Measurements from ENCODE around the gene PCDHA8.
"Not testable (repeated sequence)": the region's sequence is repeated elsewhere in the genome, so short reads cannot be mapped to it uniquely, and the experiment has no call there.

PCDHA8 gene

DNA sequence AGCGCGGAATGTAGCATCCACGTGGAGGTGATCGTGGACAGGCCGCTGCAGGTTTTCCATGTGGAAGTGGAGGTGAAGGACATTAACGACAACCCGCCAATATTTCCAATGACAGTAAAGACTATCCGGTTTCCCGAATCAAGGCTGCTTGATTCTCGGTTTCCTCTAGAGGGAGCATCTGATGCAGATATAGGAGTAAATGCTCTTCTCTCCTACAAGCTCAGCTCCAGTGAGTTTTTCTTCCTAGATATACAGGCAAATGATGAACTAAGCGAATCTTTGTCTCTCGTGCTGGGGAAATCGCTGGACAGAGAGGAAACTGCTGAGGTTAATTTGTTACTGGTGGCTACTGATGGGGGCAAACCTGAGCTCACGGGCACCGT, 45.7 kb upstream of the PCDHA8 start:
- Histone ChIP-seq H3K27me3 (ENCODE audit: insufficient read depth, low read length, poor library complexity, severe bottlenecking) (no peaks in the 10 kb centered on the region), H2AFZ (ENCODE audit: low read length) (no peak overlapping the region), H3K4me2 (ENCODE audit: low read depth, low read length, poor library complexity, severe bottlenecking) (no peak overlapping the region), H3F3A (ENCODE audit: low read depth) (no peaks in the 10 kb centered on the region), H3K79me2 (ENCODE audit: insufficient read depth, low read length) (no peaks in the 10 kb centered on the region), H3K4me3 (ENCODE audit: low read length, poor library complexity, severe bottlenecking) (no peak overlapping the region), H3K9me2 (replicated peaks; ENCODE audit: low read depth, low read length) (no peaks in the 10 kb centered on the region), H3K4me1 (ENCODE audit: insufficient read depth, low read length, poor library complexity, severe bottlenecking) (no peaks in the 10 kb centered on the region), H3K9me3 (ENCODE audit: insufficient read depth, low read depth, low read length) (no peaks in the 10 kb centered on the region), H3K9ac (ENCODE audit: low read depth, low read length, poor library complexity, severe bottlenecking) (no peak overlapping the region), H4K20me1 (ENCODE audit: insufficient read depth, low read length, poor library complexity, severe bottlenecking) (no peaks in the 10 kb centered on the region), H3K36me3 (ENCODE audit: insufficient read depth, low read length) (no peaks in the 10 kb centered on the region)
- 0 out of 2 replicates have a peak, but pooled peaks have one; percentile 7 for TF ChIP-seq CTCF (conservative IDR thresholded peaks at IDR 0.05; ENCODE audit: low read length)
- TF ChIP-seq EZH2phosphoT487 (IDR thresholded peaks at IDR 0.05; ENCODE audit: borderline replicate concordance), result no peak

- not testable (repeated sequence) for H3K9me2 ChIP-seq (replicated peaks; ENCODE audit: low read depth, low read length); H3K4me3 ChIP-seq (ENCODE audit: low read length, poor library complexity, severe bottlenecking); H3K79me2 ChIP-seq (ENCODE audit: insufficient read depth, low read length); H3K4me1 ChIP-seq (ENCODE audit: insufficient read depth, low read length, poor library complexity, severe bottlenecking); H3K4me2 ChIP-seq (ENCODE audit: low read depth, low read length, poor library complexity, severe bottlenecking); H3K36me3 ChIP-seq (ENCODE audit: insufficient read depth, low read length); H3K9ac ChIP-seq (ENCODE audit: low read depth, low read length, poor library complexity, severe bottlenecking); H2AFZ ChIP-seq (ENCODE audit: low read length); H3K27me3 ChIP-seq (ENCODE audit: insufficient read depth, low read length, poor library complexity, severe bottlenecking); H3K9me3 ChIP-seq (ENCODE audit: insufficient read depth, low read depth, low read length); H4K20me1 ChIP-seq (ENCODE audit: insufficient read depth, low read length, poor library complexity, severe bottlenecking); H3F3A ChIP-seq (ENCODE audit: low read depth)
These were observed 44.8 kb upstream of the PCDHA8 start for GRCh38 chr5:140796072-140796717.

DNA sequence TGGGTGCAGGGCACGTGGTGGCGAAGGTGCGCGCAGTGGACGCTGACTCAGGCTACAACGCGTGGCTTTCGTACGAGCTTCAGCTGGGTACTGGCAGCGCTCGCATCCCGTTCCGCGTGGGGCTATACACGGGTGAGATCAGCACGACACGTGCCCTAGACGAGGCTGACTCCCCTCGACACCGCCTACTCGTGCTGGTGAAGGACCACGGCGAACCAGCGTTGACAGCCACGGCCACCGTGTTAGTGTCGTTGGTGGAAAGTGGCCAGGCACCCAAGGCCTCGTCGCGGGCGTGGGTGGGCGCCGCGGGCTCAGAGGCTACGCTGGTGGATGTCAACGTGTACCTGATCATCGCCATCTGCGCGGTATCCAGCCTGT, 44.3 kb upstream of the PCDHA8 start:
- H3K9ac ChIP-seq (ENCODE audit: low read depth, low read length, poor library complexity, severe bottlenecking), result no peak overlapping the region
- no peak overlapping the region for H3K4me2 ChIP-seq (ENCODE audit: low read depth, low read length, poor library complexity, severe bottlenecking)
- no peaks in the 10 kb centered on the region for H4K20me1 ChIP-seq (ENCODE audit: insufficient read depth, low read length, poor library complexity, severe bottlenecking)
- H3K79me2 ChIP-seq (ENCODE audit: insufficient read depth, low read length), result no peaks in the 10 kb centered on the region
- H3K4me1 ChIP-seq (ENCODE audit: insufficient read depth, low read length, poor library complexity, severe bottlenecking), result no peaks in the 10 kb centered on the region
- no peaks in the 10 kb centered on the region for H3K27me3 ChIP-seq (ENCODE audit: insufficient read depth, low read length, poor library complexity, severe bottlenecking)
- TF ChIP-seq CTCF (conservative IDR thresholded peaks at IDR 0.05; ENCODE audit: low read length), result no peak
- no peak for TF ChIP-seq EZH2phosphoT487 (IDR thresholded peaks at IDR 0.05; ENCODE audit: borderline replicate concordance)
- no peaks in the 10 kb centered on the region for H3F3A ChIP-seq (ENCODE audit: low read depth)
- H3K9me3 ChIP-seq (ENCODE audit: insufficient read depth, low read depth, low read length), result no peaks in the 10 kb centered on the region
- no peaks in the 10 kb centered on the region for H3K36me3 ChIP-seq (ENCODE audit: insufficient read depth, low read length)
- no peak overlapping the region for H3K4me3 ChIP-seq (ENCODE audit: low read length, poor library complexity, severe bottlenecking)
- H2AFZ ChIP-seq (ENCODE audit: low read length), result no peak overlapping the region
- H3K9me2 ChIP-seq (replicated peaks; ENCODE audit: low read depth, low read length), result no peaks in the 10 kb centered on the region

DNA sequence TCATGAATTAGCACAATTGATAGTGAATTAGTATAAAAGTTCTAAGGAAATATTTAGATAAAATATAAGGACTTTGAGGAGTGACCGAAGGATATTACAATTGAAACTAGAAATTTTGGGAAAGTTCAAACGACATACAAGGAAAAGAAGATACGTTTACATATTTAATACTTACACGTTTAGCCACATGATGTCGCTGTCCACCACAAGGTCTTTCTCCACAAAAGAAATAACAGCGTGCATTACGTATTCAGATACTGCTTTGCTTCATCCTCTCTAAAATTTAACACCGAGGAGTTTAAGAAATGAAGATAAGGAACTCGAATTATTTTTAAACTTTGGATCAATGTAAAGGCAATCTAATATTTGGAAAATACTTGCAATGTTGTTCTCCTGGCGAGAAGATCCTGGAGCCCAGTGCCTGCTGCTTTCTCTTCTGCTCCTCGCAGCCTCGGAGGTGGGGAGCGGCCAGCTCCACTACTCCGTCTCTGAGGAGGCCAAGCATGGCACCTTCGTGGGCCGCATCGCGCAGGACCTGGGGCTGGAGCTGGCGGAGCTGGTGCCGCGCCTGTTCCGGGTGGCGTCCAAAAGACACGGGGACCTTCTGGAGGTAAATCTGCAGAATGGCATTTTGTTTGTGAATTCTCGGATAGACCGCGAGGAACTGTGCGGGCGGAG, 40.0 kb upstream of the PCDHA8 start, which contains the start of gene PCDHA3:
TSS of gene PCDHA3 (plus strand) at position 242 of the 678 bp plus-strand sequence.
- Histone ChIP-seq H3K4me1 (ENCODE audit: insufficient read depth, low read length, poor library complexity, severe bottlenecking) (no peaks in the 10 kb centered on the region), H3K79me2 (ENCODE audit: insufficient read depth, low read length) (no peaks in the 10 kb centered on the region), H2AFZ (ENCODE audit: low read length) (no peak within 1 kb of the TSS), H3K9me2 (replicated peaks; ENCODE audit: low read depth, low read length) (no peaks in the 10 kb centered on the region), H3K4me3 (ENCODE audit: low read length, poor library complexity, severe bottlenecking) (no peak within 1 kb of the TSS), H3K27me3 (ENCODE audit: insufficient read depth, low read length, poor library complexity, severe bottlenecking) (no peaks in the 10 kb centered on the region), H3K9me3 (ENCODE audit: insufficient read depth, low read depth, low read length) (no peaks in the 10 kb centered on the region), H4K20me1 (ENCODE audit: insufficient read depth, low read length, poor library complexity, severe bottlenecking) (no peaks in the 10 kb centered on the region), H3K4me2 (ENCODE audit: low read depth, low read length, poor library complexity, severe bottlenecking) (no peak within 1 kb of the TSS), H3K9ac (ENCODE audit: low read depth, low read length, poor library complexity, severe bottlenecking) (no peak within 1 kb of the TSS), H3F3A (ENCODE audit: low read depth) (no peaks in the 10 kb centered on the region), H3K36me3 (ENCODE audit: insufficient read depth, low read length) (no peaks in the 10 kb centered on the region)
- no peak for TF ChIP-seq EZH2phosphoT487 (IDR thresholded peaks at IDR 0.05; ENCODE audit: borderline replicate concordance)
- TF ChIP-seq CTCF (conservative IDR thresholded peaks at IDR 0.05; ENCODE audit: low read length), result no peak
